HEK293 (cell line): ENCODE data around the gene VPS26C.

Experiments used
- ATF2 ChIP-seq: fragments of 450-650 bp; formaldehyde crosslinking; IDR thresholded peaks from 2 replicates; pipeline ENCODE4 v1.5.1; 2016; ENCODE audit warnings: missing biosample characterization, missing genetic modification characterization, low read depth
- EGR2 ChIP-seq: fragments of 450-650 bp; formaldehyde crosslinking; IDR thresholded peaks from 2 replicates; pipeline ENCODE4 v1.5.1; 2016; ENCODE audit warnings: low read depth, missing biosample characterization, missing genetic modification characterization
- HOXD13 ChIP-seq: sonication (generic); formaldehyde crosslinking; IDR thresholded peaks from 2 replicates; pipeline ENCODE4 v1.8.0; 2022; ENCODE audit warnings: missing genetic modification reagents, borderline replicate concordance
- IKZF3 ChIP-seq: fragments of 450-650 bp; IDR thresholded peaks from 2 replicates; pipeline ENCODE4 v1.5.0; 2018; ENCODE audit warnings: missing biosample characterization, mild to moderate bottlenecking, missing genetic modification characterization, moderate library complexity
- KLF16 ChIP-seq: fragments of 450-650 bp; formaldehyde crosslinking; IDR thresholded peaks from 2 replicates; pipeline ENCODE4 v1.5.1; 2017; ENCODE audit warnings: missing biosample characterization, missing genetic modification characterization
- SETDB1 ChIP-seq: IDR thresholded peaks from one replicate; pipeline ENCODE4 v1.6.1; 2017; ENCODE audit warnings: mild to moderate bottlenecking, low read length, moderate library complexity, mixed read lengths; ENCODE audit not compliant: insufficient read length
- SP7 ChIP-seq: fragments of 450-650 bp; formaldehyde crosslinking; IDR thresholded peaks from 2 replicates; pipeline ENCODE4 v1.5.1; 2016; ENCODE audit warnings: missing biosample characterization, missing genetic modification characterization
- ZBTB11 ChIP-seq: fragments of 450-650 bp; formaldehyde crosslinking; conservative IDR thresholded peaks from 2 replicates; pipeline ENCODE4 v1.5.1; 2016; ENCODE audit warnings: low read depth, missing biosample characterization, missing genetic modification characterization
- ZBTB6 ChIP-seq: fragments of 450-650 bp; formaldehyde crosslinking; IDR thresholded peaks from 2 replicates; pipeline ENCODE4 v1.5.1; 2017; ENCODE audit warnings: missing biosample characterization, missing genetic modification characterization
- ZEB2 ChIP-seq: fragments of 450-650 bp; formaldehyde crosslinking; IDR thresholded peaks from 2 replicates; pipeline ENCODE4 v1.5.1; 2016; ENCODE audit warnings: missing biosample characterization, missing genetic modification characterization
- ZNF146 ChIP-seq: fragments of 450-650 bp; formaldehyde crosslinking; IDR thresholded peaks from 2 replicates; pipeline ENCODE4 v1.5.1; 2016; ENCODE audit warnings: missing biosample characterization, missing genetic modification characterization
- ZNF280D ChIP-seq: fragments of 450-650 bp; formaldehyde crosslinking; IDR thresholded peaks from 2 replicates; pipeline ENCODE4 v1.5.1; 2016; ENCODE audit warnings: missing biosample characterization, missing genetic modification characterization
- ZNF311 ChIP-seq: fragments of 450-650 bp; formaldehyde crosslinking; IDR thresholded peaks from 2 replicates; pipeline ENCODE4 v1.5.1; 2017; ENCODE audit warnings: missing biosample characterization, missing genetic modification characterization, borderline replicate concordance
- ZNF366 ChIP-seq: fragments of 450-650 bp; formaldehyde crosslinking; conservative IDR thresholded peaks from 2 replicates; pipeline ENCODE4 v1.5.1; 2016; ENCODE audit warnings: missing biosample characterization, missing genetic modification characterization
- ZNF398 ChIP-seq: fragments of 450-650 bp; formaldehyde crosslinking; IDR thresholded peaks from 2 replicates; pipeline ENCODE4 v1.5.1; 2017; ENCODE audit warnings: missing biosample characterization, missing genetic modification characterization
- ZNF404 ChIP-seq: fragments of 450-650 bp; formaldehyde crosslinking; IDR thresholded peaks from 2 replicates; pipeline ENCODE4 v1.5.1; 2017; ENCODE audit warnings: missing biosample characterization, missing genetic modification characterization
- ZNF416 ChIP-seq: fragments of 450-650 bp; formaldehyde crosslinking; IDR thresholded peaks from 2 replicates; pipeline ENCODE4 v1.5.1; 2016; ENCODE audit warnings: missing biosample characterization, missing genetic modification characterization
- ZNF449 ChIP-seq: fragments of 450-650 bp; formaldehyde crosslinking; IDR thresholded peaks from 2 replicates; pipeline ENCODE4 v1.5.1; 2017; ENCODE audit warnings: missing biosample characterization, mild to moderate bottlenecking, missing genetic modification characterization, moderate library complexity
- ZNF473 ChIP-seq: fragments of 450-650 bp; formaldehyde crosslinking; IDR thresholded peaks from 2 replicates; pipeline ENCODE4 v1.5.1; 2017; ENCODE audit warnings: missing biosample characterization, missing genetic modification characterization
- ZNF548 ChIP-seq: fragments of 450-650 bp; formaldehyde crosslinking; IDR thresholded peaks from 2 replicates; pipeline ENCODE4 v1.5.1; 2016; ENCODE audit warnings: missing biosample characterization, missing genetic modification characterization
- ZNF549 ChIP-seq: fragments of 450-650 bp; IDR thresholded peaks from 2 replicates; pipeline ENCODE4 v1.5.1; 2018; ENCODE audit warnings: missing biosample characterization, missing genetic modification characterization, mild to moderate bottlenecking, inconsistent platforms, moderate library complexity
- ZNF571 ChIP-seq: fragments of 450-650 bp; formaldehyde crosslinking; IDR thresholded peaks from 2 replicates; pipeline ENCODE4 v1.5.0; 2017; ENCODE audit warnings: missing biosample characterization, missing genetic modification characterization
- ZNF596 ChIP-seq: fragments of 450-650 bp; IDR thresholded peaks from 2 replicates; pipeline ENCODE4 v1.5.0; 2018; ENCODE audit warnings: missing biosample characterization, mild to moderate bottlenecking, missing genetic modification characterization, moderate library complexity
- ZNF654 ChIP-seq: fragments of 450-650 bp; formaldehyde crosslinking; IDR thresholded peaks from 2 replicates; pipeline ENCODE4 v1.5.1; 2016; ENCODE audit warnings: low read depth, missing biosample characterization, missing genetic modification characterization
- ZNF776 ChIP-seq: fragments of 450-650 bp; formaldehyde crosslinking; IDR thresholded peaks from 2 replicates; pipeline ENCODE4 v1.5.0; 2017; ENCODE audit warnings: missing biosample characterization, missing genetic modification characterization, borderline replicate concordance
- ZNF777 ChIP-seq: fragments of 450-650 bp; formaldehyde crosslinking; IDR thresholded peaks from 2 replicates; pipeline ENCODE4 v1.5.1; 2017; ENCODE audit warnings: missing biosample characterization, missing genetic modification characterization, borderline replicate concordance

VPS26C gene

GRCh38 chr21:37267269-37268185 is at the start of gene VPS26C (continued):
- TF ChIP-seq ZNF280D (tag by site-specific recombination) (no peak), KLF16 (tag by site-specific recombination) (peak; percentile 90), ZNF777 (tag by site-specific recombination) (no peak), ZNF398 (no peak; the same call in 1 of the 2 replicates), IKZF3 (tag by site-specific recombination) (peak; percentile 96), SETDB1 (peak; percentile 45), ZNF549 (tag by site-specific recombination) (no peak), ZNF146 (no peak; the same call in 1 of the 2 replicates), ZNF571 (no peak), ZNF449 (no peak), ZNF404 (tag by site-specific recombination) (no peak), ZBTB6 (tag by site-specific recombination) (no peak), ZNF776 (no peak), SP7 (tag by site-specific recombination) (peak; percentile 93), ZNF548 (tag by site-specific recombination) (no peak), ATF2 (no peak), ZNF416 (tag by site-specific recombination) (no peak), HOXD13 (CRISPR knock-in tag) (no peak), ZNF366 (tag by site-specific recombination) (peak; percentile 99), ZNF596 (tag by site-specific recombination) (peak; percentile 26; the same call in 1 of the 2 replicates), ZNF311 (tag by site-specific recombination) (no peak), ZBTB11 (tag by site-specific recombination) (peak; percentile 98), EGR2 (tag by site-specific recombination) (peak; percentile 67), ZEB2 (tag by site-specific recombination) (peak; percentile 99), ZNF654 (no peak), ZNF473 (tag by site-specific recombination) (no peak)
